Trophoblast cell (in vitro differentiated cells and primary cell): Measurements from ENCODE around the gene RAB13.

Experiments used
- DNase-seq, 2 donors: peaks; one replicate each; pipeline ENCODE4 v3.0.0-alpha.2; 2016
- H2AFZ ChIP-seq: 2 replicates; pipeline ENCODE4 v1.6.1; 2013; ENCODE audit warnings: low read length, moderate library complexity, mild to moderate bottlenecking; ENCODE audit not compliant: insufficient read depth, poor library complexity
- H2AK5ac ChIP-seq: 2 replicates; pipeline ENCODE4 v1.6.1; 2013; ENCODE audit warnings: mild to moderate bottlenecking, low read length
- H2BK120ac ChIP-seq: 2 replicates; pipeline ENCODE4 v1.6.1; 2013; ENCODE audit warnings: low read length, mild to moderate bottlenecking, moderate library complexity; ENCODE audit not compliant: insufficient read depth, poor library complexity
- H2BK12ac ChIP-seq: 2 replicates; pipeline ENCODE4 v1.6.1; 2013; ENCODE audit warnings: mild to moderate bottlenecking, low read length, moderate library complexity
- H2BK5ac ChIP-seq: 2 replicates; pipeline ENCODE4 v1.6.1; 2013; ENCODE audit warnings: low read length, low read depth, moderate library complexity, mild to moderate bottlenecking; ENCODE audit not compliant: poor library complexity
- H3K14ac ChIP-seq: 2 replicates; pipeline ENCODE4 v1.6.1; 2013; ENCODE audit warnings: mild to moderate bottlenecking, low read length
- H3K18ac ChIP-seq: 2 replicates; pipeline ENCODE4 v1.6.1; 2013; ENCODE audit warnings: mild to moderate bottlenecking, low read length
- H3K23ac ChIP-seq: 2 replicates; pipeline ENCODE4 v1.6.1; 2013; ENCODE audit warnings: low read length
- H3K27ac ChIP-seq: 2 replicates; pipeline ENCODE4 v1.5.1; 2013; ENCODE audit warnings: low read depth, mild to moderate bottlenecking, inconsistent platforms, low read length, moderate library complexity
- H3K27me3 ChIP-seq: 2 replicates; pipeline ENCODE4 v1.6.1; 2013; ENCODE audit warnings: inconsistent platforms, mild to moderate bottlenecking, low read length, moderate library complexity; ENCODE audit not compliant: insufficient read depth
- H3K36me3 ChIP-seq, 2 experiments: 1 replicate in 1 of 2; 2 replicates in 1 of 2; pipeline ENCODE4 v1.6.1; 2013; ENCODE audit warnings: low read length in 2 of 2, mild to moderate bottlenecking in 2 of 2, moderate library complexity in 1 of 2; ENCODE audit not compliant: insufficient read depth in 2 of 2, control insufficient read depth in 1 of 2
- H3K4ac ChIP-seq: 2 replicates; pipeline ENCODE4 v1.6.1; 2013; ENCODE audit warnings: low read depth, mild to moderate bottlenecking, low read length, moderate library complexity
- H3K4me1 ChIP-seq, 2 experiments: 1 replicate in 1 of 2; 2 replicates in 1 of 2; pipeline ENCODE4 v1.6.1; 2013; ENCODE audit warnings: low read length in 2 of 2, mild to moderate bottlenecking in 2 of 2, moderate library complexity in 1 of 2; ENCODE audit not compliant: insufficient read depth in 2 of 2, control insufficient read depth in 1 of 2
- H3K4me2 ChIP-seq: 2 replicates; pipeline ENCODE4 v1.6.1; 2013; ENCODE audit warnings: inconsistent platforms, mild to moderate bottlenecking, low read length, moderate library complexity
- H3K4me3 ChIP-seq: 2 replicates; pipeline ENCODE4 v1.5.1; 2013; ENCODE audit warnings: mild to moderate bottlenecking, low read depth, low read length, inconsistent platforms
- H3K79me1 ChIP-seq: one replicate; pipeline ENCODE4 v1.6.1; 2013; ENCODE audit warnings: low read length
- H3K79me2 ChIP-seq: 2 replicates; pipeline ENCODE4 v1.6.1; 2013; ENCODE audit warnings: low read length, mild to moderate bottlenecking; ENCODE audit not compliant: control insufficient read depth, insufficient read depth, poor library complexity
- H3K9ac ChIP-seq: 2 replicates; pipeline ENCODE4 v1.6.1; 2013; ENCODE audit warnings: mild to moderate bottlenecking, low read length
- H3K9me3 ChIP-seq: 2 replicates; pipeline ENCODE4 v1.6.1; 2013; ENCODE audit warnings: low read depth, mild to moderate bottlenecking, control low read depth, inconsistent platforms, low read length; ENCODE audit not compliant: insufficient read depth
- H4K12ac ChIP-seq: 2 replicates; pipeline ENCODE4 v1.6.1; 2013; ENCODE audit warnings: low read depth, mild to moderate bottlenecking, low read length, moderate library complexity
- H4K8ac ChIP-seq: 2 replicates; pipeline ENCODE4 v1.6.1; 2013; ENCODE audit warnings: low read depth, mild to moderate bottlenecking, low read length, moderate library complexity
- H4K91ac ChIP-seq: one replicate; pipeline ENCODE4 v1.6.1; 2013; ENCODE audit warnings: low read depth, mild to moderate bottlenecking, low read length, moderate library complexity
- WGBS: extraction: QIAGEN DNeasy Blood & Tissue Kit; methylation state at CpG from one replicate; pipeline ENCODE4 v1.1.7; 2013; ENCODE audit warnings: missing lambda C conversion rate; ENCODE audit not compliant: insufficient read length, insufficient coverage; ENCODE audit errors: extremely low coverage; 5-methylcytosine and 5-hydroxymethylcytosine counted together

RAB13 gene

GRCh38 chr1:153958961-153959260 lies 27.2 kb downstream of the RAB13 start:
- no peak overlapping the region for H4K12ac ChIP-seq
- no peak overlapping the region for H2AFZ ChIP-seq
- peak in 1 of 2 donors; percentile 5 for DNase-seq
- peaks cover 22 to 31% of the 10 kb centered on the region in 2 experiments for H3K36me3 ChIP-seq
- H2AK5ac ChIP-seq = no peak overlapping the region
- H3K14ac ChIP-seq = no peak overlapping the region
- peak overlapping the region; percentile 43 for H3K4me2 ChIP-seq
- no peak overlapping the region for H4K91ac ChIP-seq
- H3K27me3 ChIP-seq = no peaks in the 10 kb centered on the region
- no peak overlapping the region for H2BK120ac ChIP-seq
- H3K9ac ChIP-seq = no peak overlapping the region
- no peak overlapping the region for H2BK5ac ChIP-seq
- no peak overlapping the region for H3K4ac ChIP-seq
- no CpG with 5 or more reads among the region's 4 CpGs for WGBS
- H2BK12ac ChIP-seq = no peak overlapping the region
- H3K18ac ChIP-seq = no peak overlapping the region
- no peak overlapping the region for H3K4me3 ChIP-seq
- peaks cover 24% of the 10 kb centered on the region for H3K79me1 ChIP-seq
- H3K23ac ChIP-seq = no peak overlapping the region
- no peak overlapping the region for H4K8ac ChIP-seq
- no peak overlapping the region for H3K27ac ChIP-seq
- no peaks in the 10 kb centered on the region for H3K9me3 ChIP-seq
- H3K4me1 ChIP-seq = peaks cover 15 to 17% of the 10 kb centered on the region in 2 experiments
- H3K79me2 ChIP-seq = peaks cover 33% of the 10 kb centered on the region

- Histone ChIP-seq H3K18ac (peak within 1 kb of the TSS; percentile 77), H3K4me1 (peaks cover 15 to 17% of the 10 kb centered on the region in 2 experiments), H3K14ac (peak within 1 kb of the TSS; percentile 90), H2BK5ac (peak within 1 kb of the TSS; percentile 84), H2BK12ac (no peak within 1 kb of the TSS), H4K91ac (peak within 1 kb of the TSS; percentile 94), H3K4me3 (peak within 1 kb of the TSS; percentile 92), H3K79me2 (peaks cover 33% of the 10 kb centered on the region), H3K9me3 (no peaks in the 10 kb centered on the region), H3K4ac (peak within 1 kb of the TSS; percentile 92), H3K27ac (peak within 1 kb of the TSS; percentile 81), H2AFZ (peak within 1 kb of the TSS; percentile 61), H4K8ac (peak within 1 kb of the TSS; percentile 87), H3K9ac (peak within 1 kb of the TSS; percentile 93), H2AK5ac (peak within 1 kb of the TSS; percentile 42), H4K12ac (peak within 1 kb of the TSS; percentile 82), H3K23ac (peak within 1 kb of the TSS; percentile 0), H2BK120ac (peak within 1 kb of the TSS; percentile 62), H3K27me3 (no peaks in the 10 kb centered on the region), H3K4me2 (peak within 1 kb of the TSS; percentile 99), H3K36me3 (peaks cover 25 to 36% of the 10 kb centered on the region in 2 experiments), H3K79me1 (peaks cover 21% of the 10 kb centered on the region)
- peak; percentile 98 to 99 for DNase-seq
- WGBS = no CpG with 5 or more reads among the region's 75 CpGs
Observed at GRCh38 chr1:153958111-153958960, 27.8 kb downstream of the RAB13 start, which contains the start of gene CRTC2. CRTC2 (minus strand) TSS chr1:153958612; CDS start chr1:153958497, 115 bp downstream.

GRCh38 chr1:153957744-153958110 lies 28.4 kb downstream of the RAB13 start:
- Histone ChIP-seq H3K4ac (peak overlapping the region; percentile 92), H3K4me2 (peak overlapping the region; percentile 99), H2AFZ (peak overlapping the region; percentile 61), H2BK5ac (peak overlapping the region; percentile 51), H3K36me3 (peaks cover 29 to 39% of the 10 kb centered on the region in 2 experiments), H4K12ac (peak overlapping the region; percentile 82), H3K14ac (peak overlapping the region; percentile 90), H3K9me3 (no peaks in the 10 kb centered on the region), H2AK5ac (peak overlapping the region; percentile 42), H4K91ac (peak overlapping the region; percentile 94), H3K79me1 (peaks cover 15% of the 10 kb centered on the region), H3K18ac (peak overlapping the region; percentile 77), H3K79me2 (peaks cover 27% of the 10 kb centered on the region), H3K27ac (peak overlapping the region; percentile 81), H3K23ac (peak overlapping the region; percentile 0), H4K8ac (peak overlapping the region; percentile 87), H3K9ac (peak overlapping the region; percentile 93), H3K4me3 (peak overlapping the region; percentile 92), H2BK12ac (no peak overlapping the region), H3K27me3 (no peaks in the 10 kb centered on the region), H2BK120ac (no peak overlapping the region), H3K4me1 (peaks cover 15 to 17% of the 10 kb centered on the region in 2 experiments)
- WGBS = no CpG with 5 or more reads among the region's 13 CpGs
- DNase-seq = peak in 1 of 2 donors; percentile 8

DNA sequence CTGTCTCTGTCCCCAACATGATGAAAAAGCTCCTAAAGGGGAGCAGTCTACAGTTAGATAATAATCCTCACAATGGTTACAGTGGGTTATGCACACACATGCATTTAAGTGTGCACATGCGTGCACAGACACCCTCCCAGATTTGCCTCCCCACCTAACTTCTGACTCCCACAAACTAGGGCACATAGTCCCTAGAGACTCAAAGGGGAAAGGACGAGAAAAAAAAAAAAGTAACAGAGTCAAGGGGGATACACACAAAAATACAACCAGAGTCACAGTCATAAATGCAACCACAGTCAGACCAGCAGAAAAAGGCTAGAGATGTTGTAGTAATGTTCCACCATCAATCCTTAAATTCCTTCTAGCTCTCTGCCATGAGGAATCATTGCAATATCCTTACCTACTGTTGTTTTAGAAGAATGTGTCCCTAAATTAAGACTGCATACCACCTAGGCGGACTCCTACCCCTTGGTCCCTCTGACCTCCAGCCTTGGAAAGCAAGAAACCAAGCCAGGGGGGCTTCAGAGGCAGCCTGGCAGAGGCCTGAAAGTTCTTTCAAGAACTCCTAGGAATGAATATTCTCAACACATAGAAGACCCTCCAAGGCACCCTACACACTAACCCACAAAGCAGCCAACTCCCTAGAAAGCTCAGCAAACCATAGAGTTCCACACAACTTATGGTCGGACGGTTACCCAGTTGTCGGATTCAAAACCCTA lies 29.0 kb downstream of the RAB13 start:
- DNase-seq = peak in 1 of 2 donors; percentile 6
- Histone ChIP-seq H3K79me2 (peaks cover 21% of the 10 kb centered on the region), H3K14ac (peak overlapping the region; percentile 90), H4K91ac (no peak overlapping the region), H2AK5ac (no peak overlapping the region), H2BK12ac (no peak overlapping the region), H2AFZ (peak overlapping the region; percentile 13), H3K27me3 (no peaks in the 10 kb centered on the region), H3K79me1 (peaks cover 9% of the 10 kb centered on the region), H3K36me3 (peaks cover 34 to 44% of the 10 kb centered on the region in 2 experiments), H3K23ac (peak overlapping the region; percentile 23), H3K9ac (peak overlapping the region; percentile 93), H3K4me3 (peak overlapping the region; percentile 92), H3K4ac (peak overlapping the region; percentile 92), H2BK120ac (no peak overlapping the region), H3K18ac (no peak overlapping the region), H3K4me1 (peaks cover 13 to 14% of the 10 kb centered on the region in 2 experiments), H4K8ac (peak overlapping the region; percentile 87), H3K4me2 (peak overlapping the region; percentile 99), H2BK5ac (no peak overlapping the region), H4K12ac (no peak overlapping the region), H3K9me3 (no peaks in the 10 kb centered on the region), H3K27ac (peak overlapping the region; percentile 28)
- whole genome bisulfite sequencing = no CpG with 5 or more reads among the region's 6 CpGs
